HL-60/S4 treated with phorbol 12-myristate 13-acetate at 8.2 ng/mL for 4 days and 3 days (cell line): ENCODE data around the gene SLC25A21.

Source experiments
- in situ Hi-C: fragments of 300-500 bp; cut with MboI; formaldehyde crosslinking; loops from 2 replicates; pipeline ENCODE4 v1.15.0; 2022; ENCODE audit warnings: low sequenced_read_pairs

The SLC25A21 gene

GRCh38 chr14:37051680-37052079 is 120.7 kb downstream of the SLC25A21 start:
- in situ Hi-C loops = no loop called here

GRCh38 chr14:37051153-37051552 is 121.3 kb downstream of the SLC25A21 start:
- in situ Hi-C loops = no loop called here

- in situ Hi-C loops = no loop called here
Measured at GRCh38 chr14:37048666-37049071, 123.7 kb downstream of the SLC25A21 start.

DNA sequence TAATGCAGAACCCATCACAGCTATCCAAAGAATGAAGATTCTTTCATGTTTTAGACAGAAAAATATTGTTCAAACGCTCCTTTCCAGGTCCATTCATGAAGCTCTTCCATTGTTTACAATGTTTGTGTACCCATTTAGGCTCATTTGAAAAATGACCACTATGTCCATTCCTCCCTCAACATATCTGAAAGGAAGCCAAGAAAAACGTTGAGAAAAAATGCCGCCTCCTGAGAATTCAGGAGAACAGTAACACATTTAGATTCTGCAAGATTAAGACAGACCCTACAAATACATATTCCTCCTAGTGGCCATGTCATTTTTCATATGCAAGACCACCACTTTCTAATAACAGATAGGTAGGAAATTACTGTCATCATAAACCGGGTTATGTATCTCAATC is 124.4 kb downstream of the SLC25A21 start:
- in situ Hi-C loops = no loop called here

- in situ Hi-C loops = no loop called here
Measured at GRCh38 chr14:37047226-37047625, 125.2 kb downstream of the SLC25A21 start.

DNA sequence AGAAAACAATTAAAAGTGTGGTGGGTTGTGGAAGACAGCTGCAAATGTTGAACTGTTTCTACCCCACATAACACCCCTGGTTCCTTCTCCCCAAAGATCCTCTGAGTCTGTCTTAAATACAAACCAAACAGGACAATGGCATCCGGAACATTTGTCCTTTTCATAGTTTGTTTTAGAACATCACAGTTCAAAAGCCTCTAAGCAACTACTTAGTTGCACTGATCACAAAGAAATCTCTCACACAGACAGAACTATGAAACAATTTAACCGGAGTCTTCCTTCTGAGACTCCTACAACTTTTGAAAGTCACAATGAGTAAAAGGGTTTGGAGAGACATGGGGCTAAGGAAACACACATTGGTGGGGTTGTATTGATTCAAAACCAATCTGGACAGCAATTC is 125.6 kb downstream of the SLC25A21 start:
- in situ Hi-C loops = no loop called here

GRCh38 chr14:37045340-37046061 is 126.9 kb downstream of the SLC25A21 start:
- in situ Hi-C loops = no loop called here

DNA sequence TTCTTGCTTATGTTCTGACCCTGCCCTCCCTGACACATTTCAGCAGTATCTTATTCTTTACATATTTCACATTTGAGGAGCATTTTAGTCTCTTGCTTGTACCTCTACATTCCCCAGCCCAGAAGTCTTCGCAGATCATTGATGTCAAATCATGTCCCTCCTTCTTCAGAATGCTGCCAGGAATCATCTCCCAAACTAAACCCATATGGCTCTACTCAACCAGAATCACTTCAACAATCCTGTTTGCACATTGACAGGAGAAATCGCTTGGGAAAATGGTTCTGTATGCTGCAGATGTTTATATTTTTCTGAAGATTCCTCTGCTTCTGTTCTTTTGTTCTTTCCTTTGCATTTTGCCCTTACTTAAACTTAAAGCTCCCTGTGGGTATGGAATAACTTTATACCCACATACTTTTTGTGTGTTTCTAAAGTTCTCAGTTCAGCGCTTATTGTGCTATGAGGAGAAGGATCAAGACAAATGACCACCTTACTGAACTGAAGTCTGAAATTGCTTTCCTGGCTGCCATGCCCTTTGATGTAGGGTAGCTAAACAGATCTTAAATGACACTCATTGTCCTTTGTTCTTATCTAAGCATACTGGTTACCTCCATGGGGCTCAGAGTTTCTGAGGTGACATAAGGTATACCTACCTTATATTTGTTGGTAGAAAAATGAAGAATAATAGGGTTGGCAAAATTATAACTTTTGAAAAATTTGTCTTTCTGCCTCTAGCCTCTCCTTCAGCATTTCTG is 134.6 kb downstream of the SLC25A21 start:
- in situ Hi-C loops = no loop called here

- in situ Hi-C loops = no loop called here
Measured at GRCh38 chr14:37036669-37037341, 135.6 kb downstream of the SLC25A21 start.

GRCh38 chr14:37035401-37035800 is 137.0 kb downstream of the SLC25A21 start:
- in situ Hi-C loops = no loop called here

DNA sequence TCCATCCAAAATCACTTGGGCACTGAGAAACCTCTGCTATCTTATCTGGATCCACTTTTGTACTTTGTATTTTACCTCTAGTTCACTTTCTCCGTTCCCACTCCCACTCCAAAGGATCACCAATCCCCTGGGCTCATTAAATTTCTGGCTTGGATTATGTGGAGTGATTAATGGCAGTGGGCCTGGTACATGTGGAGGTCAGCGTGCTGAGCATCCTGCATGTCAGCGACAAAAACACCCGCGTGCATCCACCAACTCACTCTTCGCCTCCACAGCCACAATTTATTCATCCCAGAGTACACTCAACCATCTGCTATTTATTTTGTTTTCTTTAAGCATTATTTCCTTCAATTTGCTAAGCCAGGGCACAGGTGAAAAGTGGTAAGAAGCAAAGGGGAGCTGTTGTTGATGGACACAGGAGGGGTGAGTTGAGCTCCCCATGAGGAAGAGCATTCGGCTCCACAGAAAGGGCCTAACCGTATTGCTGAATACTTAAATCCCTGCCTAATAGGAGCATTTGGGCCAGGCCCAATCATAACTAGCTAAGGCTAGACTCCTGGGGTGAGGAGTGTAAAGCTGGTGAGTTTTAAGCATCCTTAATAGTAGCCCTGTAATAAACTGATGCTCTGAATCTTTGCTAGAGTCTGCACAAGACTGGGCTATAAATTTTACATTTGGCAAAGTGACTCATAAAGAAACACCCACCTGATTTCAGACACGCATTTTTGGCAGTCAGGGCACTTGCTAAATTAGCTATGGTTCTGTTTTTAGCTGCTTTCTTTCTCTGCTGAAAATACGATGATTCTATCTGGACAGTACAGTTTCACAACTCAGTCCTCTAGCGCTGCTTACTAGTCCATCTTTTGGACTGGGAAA is 137.8 kb downstream of the SLC25A21 start:
- in situ Hi-C loops = no loop called here

GRCh38 chr14:37032863-37033262 is 139.5 kb downstream of the SLC25A21 start:
- in situ Hi-C loops = no loop called here

GRCh38 chr14:37027188-37027824 is 145.1 kb downstream of the SLC25A21 start:
- in situ Hi-C loops = no loop called here

DNA sequence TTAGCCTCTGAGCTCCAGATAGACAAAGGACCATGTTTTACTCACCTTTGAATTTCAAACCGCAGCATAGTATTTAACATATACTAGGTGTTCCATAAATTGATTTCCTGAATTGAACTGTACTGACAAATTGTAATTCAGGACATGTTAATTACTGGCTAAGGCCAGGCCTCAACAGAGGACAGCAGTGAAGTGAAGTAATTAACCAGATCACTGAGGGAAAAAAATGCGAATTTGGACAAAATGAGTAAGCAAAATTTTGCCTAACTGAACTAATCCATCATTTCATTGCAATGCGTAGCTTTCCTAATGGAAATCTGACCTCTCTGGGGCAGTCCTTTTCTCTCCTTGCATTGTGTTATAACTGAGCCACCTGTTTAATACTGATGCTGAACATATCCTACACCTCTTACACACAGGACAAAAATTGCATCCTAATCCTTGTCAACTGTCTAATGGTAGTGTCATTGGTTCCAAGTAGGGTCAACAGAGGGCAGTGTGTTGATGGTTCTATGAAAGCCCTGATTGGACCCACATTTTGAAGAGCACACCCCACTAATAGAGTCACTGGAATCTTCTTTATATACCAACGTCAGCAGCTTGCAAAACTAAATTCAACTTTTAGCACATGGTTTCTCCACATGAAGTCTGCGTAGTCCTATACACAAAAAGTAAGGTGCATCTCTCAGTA is 148.4 kb downstream of the SLC25A21 start:
- in situ Hi-C loops = no loop called here

GRCh38 chr14:37021390-37021789 is 151.0 kb downstream of the SLC25A21 start:
- in situ Hi-C loops = no loop called here

GRCh38 chr14:37019488-37019887 is 152.9 kb downstream of the SLC25A21 start:
- in situ Hi-C loops = no loop called here

- in situ Hi-C loops = no loop called here
Measured at GRCh38 chr14:37018571-37019240, 153.7 kb downstream of the SLC25A21 start.

DNA sequence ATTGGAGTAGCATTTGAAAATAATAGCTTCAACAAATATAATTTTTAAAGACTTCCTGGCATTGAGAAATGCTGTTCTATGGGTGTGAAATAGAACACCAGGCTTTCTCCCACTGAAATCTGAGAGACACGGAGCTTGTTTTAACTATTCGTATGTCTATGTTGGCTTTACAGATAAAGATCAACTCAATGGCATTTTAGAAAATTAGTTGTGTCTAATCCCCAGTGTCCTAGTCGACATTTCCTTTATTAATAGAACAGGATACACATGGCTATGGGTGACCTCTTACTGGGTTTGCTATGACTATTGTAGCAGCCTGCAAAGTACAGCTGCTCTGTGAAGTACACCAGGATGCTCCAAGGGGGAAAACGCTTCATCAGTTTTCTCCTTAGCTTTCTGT is 159.3 kb downstream of the SLC25A21 start:
- in situ Hi-C loops = no loop called here

DNA sequence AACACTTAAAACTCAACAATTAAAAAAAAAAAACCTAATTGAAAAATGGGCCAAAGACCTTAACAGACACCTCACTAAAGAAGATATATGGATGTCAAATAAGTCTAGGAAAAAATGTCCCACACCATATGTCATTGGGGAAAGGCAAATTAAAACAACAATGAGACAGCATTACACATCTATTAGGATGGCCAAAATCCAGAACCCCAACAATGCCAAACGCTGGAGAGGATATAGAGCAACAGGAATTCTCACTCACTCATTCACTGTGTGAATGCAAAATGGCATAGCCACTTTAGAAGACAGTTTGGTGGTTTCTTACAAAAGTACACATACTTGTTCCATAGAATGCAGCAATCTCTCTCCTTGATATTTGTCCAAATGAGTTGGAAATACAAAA is 173.7 kb downstream of the SLC25A21 start:
- in situ Hi-C loops = no loop called here
